ENCODE results near the gene SLC22A12. TPM values are rescaled to one million over a fixed set of nuclear protein-coding genes. Genes with fewer than 3 reads are reported as not detected.

SLC22A12 gene
- total RNA-seq, 2 experiments from 2014 or later, result not detected

GRCh38 chr11:64605244-64605560 is 14.2 kb downstream of the SLC22A12 start:
- H3K36me3 Mint-ChIP-seq, result no peaks in the 10 kb centered on the region
- no peaks in the 10 kb centered on the region for H3K9me3 Mint-ChIP-seq
- ChIA-PET POLR2A (no interaction called here), CTCF (no interaction called here)
- no peak for DNase-seq
- intact Hi-C loops (cut with micrococcal nuclease), result no loop called here
- H3K27me3 Mint-ChIP-seq, result peaks cover 2% of the 10 kb centered on the region
- H3K4me1 Mint-ChIP-seq (ENCODE audit: low read depth), result no peaks in the 10 kb centered on the region
- H3K4me3 Mint-ChIP-seq, result no peak overlapping the region
- H3K27ac Mint-ChIP-seq, result no peak overlapping the region

- Mint-ChIP-seq H3K4me3 (no peak overlapping the region), H3K27me3 (peaks cover 2% of the 10 kb centered on the region), H3K36me3 (no peaks in the 10 kb centered on the region), H3K27ac (no peak overlapping the region), H3K4me1 (ENCODE audit: low read depth) (no peaks in the 10 kb centered on the region), H3K9me3 (no peaks in the 10 kb centered on the region)
- CTCF ChIA-PET, result no interaction called here
- intact Hi-C loops (cut with micrococcal nuclease), result no loop called here
- no peak for DNase-seq
- POLR2A ChIA-PET, result no interaction called here
Observed at GRCh38 chr11:64605656-64606585, 14.9 kb downstream of the SLC22A12 start.

GRCh38 chr11:64606796-64607380 is 15.9 kb downstream of the SLC22A12 start:
- Mint-ChIP-seq H3K27me3 (peaks cover 2% of the 10 kb centered on the region), H3K4me3 (no peak overlapping the region), H3K27ac (no peak overlapping the region), H3K36me3 (no peaks in the 10 kb centered on the region), H3K9me3 (no peaks in the 10 kb centered on the region), H3K4me1 (ENCODE audit: low read depth) (peaks cover 4% of the 10 kb centered on the region)
- DNase-seq, result no peak
- ChIA-PET POLR2A (no interaction called here), CTCF (no interaction called here)
- intact Hi-C loops (cut with micrococcal nuclease), result no loop called here

GRCh38 chr11:64607381-64607985 is 16.5 kb downstream of the SLC22A12 start:
- Mint-ChIP-seq H3K27me3 (peaks cover 2% of the 10 kb centered on the region), H3K4me3 (no peak overlapping the region), H3K4me1 (ENCODE audit: low read depth) (peaks cover 9% of the 10 kb centered on the region), H3K36me3 (no peaks in the 10 kb centered on the region), H3K27ac (no peak overlapping the region), H3K9me3 (no peaks in the 10 kb centered on the region)
- intact Hi-C loops (cut with micrococcal nuclease), result no loop called here
- POLR2A ChIA-PET, result no interaction called here
- DNase-seq, result no peak
- CTCF ChIA-PET, result no interaction called here

GRCh38 chr11:64608046-64608445 is 17.0 kb downstream of the SLC22A12 start:
- H3K9me3 Mint-ChIP-seq, result no peaks in the 10 kb centered on the region
- intact Hi-C loops (cut with micrococcal nuclease), result no loop called here
- POLR2A ChIA-PET, result no interaction called here
- no peak for DNase-seq
- peaks cover 2% of the 10 kb centered on the region for H3K27me3 Mint-ChIP-seq
- no peak overlapping the region for H3K27ac Mint-ChIP-seq
- CTCF ChIA-PET, result no interaction called here
- no peaks in the 10 kb centered on the region for H3K36me3 Mint-ChIP-seq
- H3K4me1 Mint-ChIP-seq (ENCODE audit: low read depth), result peaks cover 9% of the 10 kb centered on the region
- no peak overlapping the region for H3K4me3 Mint-ChIP-seq

- POLR2A ChIA-PET, result interaction anchor here (0.5 kb wide), 1 partner anchor 183 kb away, joined by 4 read pairs; no protein-coding TSS in a partner anchor
- Mint-ChIP-seq H3K4me3 (no peak overlapping the region), H3K27me3 (peaks cover 2% of the 10 kb centered on the region), H3K4me1 (ENCODE audit: low read depth) (peaks cover 9% of the 10 kb centered on the region), H3K36me3 (no peaks in the 10 kb centered on the region), H3K9me3 (no peaks in the 10 kb centered on the region), H3K27ac (no peak overlapping the region)
- intact Hi-C loops (cut with micrococcal nuclease), result no loop called here
- DNase-seq, result no peak
- CTCF ChIA-PET, result no interaction called here
Observed at GRCh38 chr11:64608636-64609035, 17.6 kb downstream of the SLC22A12 start.

- Mint-ChIP-seq H3K4me3 (no peak overlapping the region), H3K27ac (no peak overlapping the region), H3K9me3 (no peaks in the 10 kb centered on the region), H3K4me1 (ENCODE audit: low read depth) (peaks cover 9% of the 10 kb centered on the region), H3K36me3 (no peaks in the 10 kb centered on the region), H3K27me3 (peaks cover 2% of the 10 kb centered on the region)
- DNase-seq, result no peak
- intact Hi-C loops (cut with micrococcal nuclease), result no loop called here
- ChIA-PET CTCF (no interaction called here), POLR2A (interaction anchor here (0.5 kb wide), 1 partner anchor 184 kb away, joined by 4 read pairs; no protein-coding TSS in a partner anchor)
Observed at GRCh38 chr11:64609436-64610047, 18.5 kb downstream of the SLC22A12 start.

GRCh38 chr11:64610596-64610995 is 19.6 kb downstream of the SLC22A12 start:
- H3K4me1 Mint-ChIP-seq (ENCODE audit: low read depth), result peaks cover 9% of the 10 kb centered on the region
- DNase-seq, result no peak
- no peaks in the 10 kb centered on the region for H3K36me3 Mint-ChIP-seq
- no peak overlapping the region for H3K4me3 Mint-ChIP-seq
- ChIA-PET POLR2A (no interaction called here), CTCF (interaction anchor here (1.1 kb wide), 1 partner anchor 162 kb away, joined by 4 read pairs; no protein-coding TSS in a partner anchor)
- H3K27ac Mint-ChIP-seq, result no peak overlapping the region
- intact Hi-C loops (cut with micrococcal nuclease), result no loop called here
- no peaks in the 10 kb centered on the region for H3K9me3 Mint-ChIP-seq
- H3K27me3 Mint-ChIP-seq, result no peaks in the 10 kb centered on the region

- Mint-ChIP-seq H3K27ac (no peak overlapping the region), H3K4me1 (ENCODE audit: low read depth) (peaks cover 9% of the 10 kb centered on the region), H3K9me3 (no peaks in the 10 kb centered on the region), H3K36me3 (no peaks in the 10 kb centered on the region), H3K4me3 (no peak overlapping the region), H3K27me3 (no peaks in the 10 kb centered on the region)
- no peak for DNase-seq
- POLR2A ChIA-PET, result interaction anchor here (0.6 kb wide), 1 partner anchor 115 kb away, joined by 3 read pairs; no protein-coding TSS in a partner anchor
- intact Hi-C loops (cut with micrococcal nuclease), result no loop called here
- CTCF ChIA-PET, result interaction anchor here (0.5 to 1.1 kb wide), 2 partner anchors 162 to 718 kb away, joined by 3 to 4 read pairs; no protein-coding TSS in a partner anchor
Observed at GRCh38 chr11:64611176-64611575, 20.2 kb downstream of the SLC22A12 start.

GRCh38 chr11:64611869-64612646 is 21.0 kb downstream of the SLC22A12 start:
- peaks cover 9% of the 10 kb centered on the region for H3K4me1 Mint-ChIP-seq (ENCODE audit: low read depth)
- CTCF ChIA-PET, result interaction anchor here (1.1 kb wide), 1 partner anchor 163 kb away, joined by 4 read pairs; no protein-coding TSS in a partner anchor
- H3K27ac Mint-ChIP-seq, result no peak overlapping the region
- no peak for DNase-seq
- H3K9me3 Mint-ChIP-seq, result no peaks in the 10 kb centered on the region
- no peaks in the 10 kb centered on the region for H3K27me3 Mint-ChIP-seq
- H3K36me3 Mint-ChIP-seq, result no peaks in the 10 kb centered on the region
- intact Hi-C loops (cut with micrococcal nuclease), result no loop called here
- H3K4me3 Mint-ChIP-seq, result no peak overlapping the region
- POLR2A ChIA-PET, result interaction anchor here (0.6 kb wide), 1 partner anchor 116 kb away, joined by 3 read pairs; no protein-coding TSS in a partner anchor

- no peak for DNase-seq
- intact Hi-C loops (cut with micrococcal nuclease), result no loop called here
- H3K4me1 Mint-ChIP-seq (ENCODE audit: low read depth), result peaks cover 9% of the 10 kb centered on the region
- no peak overlapping the region for H3K4me3 Mint-ChIP-seq
- no peaks in the 10 kb centered on the region for H3K9me3 Mint-ChIP-seq
- no peaks in the 10 kb centered on the region for H3K27me3 Mint-ChIP-seq
- ChIA-PET POLR2A (no interaction called here), CTCF (no interaction called here)
- no peak overlapping the region for H3K27ac Mint-ChIP-seq
- no peaks in the 10 kb centered on the region for H3K36me3 Mint-ChIP-seq
Observed at GRCh38 chr11:64613648-64614047, 22.6 kb downstream of the SLC22A12 start.
